Endothelial cell of umbilical vein (primary cell): ENCODE measurements around the gene TRIM59. TPM values are rescaled to one million over a fixed set of nuclear protein-coding genes. Genes with fewer than 3 reads are reported as not detected.
A peak's percentile ranks its signal among the peaks of the same experiment; 100 is the strongest.

Experiments
- BruUV-seq: library from RNA; stranded (reverse); fragments of 400-500 nt; replicated peaks from 2 replicates; lab custom pipeline; 2021; lab: Mats Ljungman, UMichigan
- CTCF ChIA-PET: fragments of 300-600, 350-600 bp; sonication (Branson Sonifier 250); formaldehyde crosslinking; loops from one replicate; lab custom pipeline; 2021; ENCODE audit warnings: antibody characterized with exemption, inconsistent platforms; lab: Charles Lee
- POLR2A ChIA-PET: fragments of 300-600, 350-600 bp; sonication (Branson Sonifier 250); formaldehyde crosslinking; loops from one replicate; lab custom pipeline; 2021; ENCODE audit warnings: antibody characterized with exemption, inconsistent platforms; lab: Charles Lee
- DNase-seq: peaks from one replicate; pipeline ENCODE4 v3.0.0-alpha.2; 2011; ENCODE audit warnings: low read depth, low spot score
- FAIRE-seq: peaks from 2 replicates; lab custom pipeline; 2011; peaks lifted over from hg19 to GRCh38; lab: Jason Lieb, UNC
- H2AFZ ChIP-seq: 2 replicates; pipeline ENCODE4 v1.6.0; 2012; ENCODE audit warnings: low read depth, low read length, control low read depth, inconsistent platforms
- H3K27ac ChIP-seq: 2 replicates; pipeline ENCODE4 v1.5.1; 2011; ENCODE audit warnings: low read depth, mild to moderate bottlenecking, control low read depth, low read length, moderate library complexity; ENCODE audit not compliant: insufficient read depth
- H3K27me3 ChIP-seq, 2 experiments: 2 replicates each; pipeline versions ENCODE4 v1.6.0 to v1.6.1; 2011; ENCODE audit warnings: low read length in 2 of 2, mixed read lengths in 1 of 2; ENCODE audit not compliant: control insufficient read depth in 2 of 2, insufficient read depth in 2 of 2
- H3K36me3 ChIP-seq, 2 experiments: 2 replicates in 1 of 2; 3 replicates in 1 of 2; pipeline ENCODE4 v1.5.1; 2011; ENCODE audit warnings: low read length in 2 of 2, mild to moderate bottlenecking in 1 of 2, moderate library complexity in 1 of 2; ENCODE audit not compliant: control insufficient read depth in 2 of 2, insufficient read depth in 2 of 2; ENCODE audit errors: extremely low read depth in 1 of 2
- H3K4me1 ChIP-seq: 3 replicates; pipeline ENCODE4 v1.5.1; 2011; ENCODE audit warnings: mild to moderate bottlenecking, low read length; ENCODE audit not compliant: control insufficient read depth, insufficient read depth; ENCODE audit errors: extremely low read depth
- H3K4me2 ChIP-seq: 2 replicates; pipeline ENCODE4 v1.6.1; 2011; ENCODE audit warnings: low read length, control low read depth, mixed read lengths; ENCODE audit not compliant: insufficient read depth
- H3K4me3 ChIP-seq, 3 experiments: fragments of 200-600 bp in 1 of 3; sonication (generic), shearing (Covaris generic) in 1 of 3; replicated peaks in 1 of 3; 2 replicates each; pipeline ENCODE4 v1.5.1; 2011 to 2016; ENCODE audit warnings: control low read depth in 3 of 3, low read length in 3 of 3, mild to moderate bottlenecking in 2 of 3, inconsistent platforms in 1 of 3, low read depth in 1 of 3, moderate library complexity in 1 of 3; ENCODE audit not compliant: insufficient read depth in 1 of 3
- H3K79me2 ChIP-seq: 2 replicates; pipeline ENCODE4 v1.6.0; 2012; ENCODE audit warnings: low read length, inconsistent platforms; ENCODE audit not compliant: control insufficient read depth, insufficient read depth
- H3K9ac ChIP-seq: replicated peaks from 2 replicates; pipeline ENCODE3; 2011; ENCODE audit warnings: low read length, control low read depth; ENCODE audit not compliant: insufficient read depth; ENCODE audit errors: extremely low read depth
- H3K9me1 ChIP-seq: replicated peaks from 3 replicates; pipeline ENCODE4 v1.6.0; 2011; ENCODE audit warnings: mild to moderate bottlenecking, low read length; ENCODE audit not compliant: control insufficient read depth, insufficient read depth; ENCODE audit errors: extremely low read depth
- H3K9me3 ChIP-seq: replicated peaks from 2 replicates; pipeline ENCODE4 v1.5.1; 2012; ENCODE audit warnings: low read length, inconsistent platforms; ENCODE audit not compliant: control insufficient read depth, insufficient read depth
- H4K20me1 ChIP-seq: replicated peaks from 2 replicates; pipeline ENCODE3; 2011; ENCODE audit warnings: mild to moderate bottlenecking, low read length; ENCODE audit not compliant: control insufficient read depth, insufficient read depth; ENCODE audit errors: extremely low read depth
- EZH2 ChIP-seq: IDR thresholded peaks from 2 replicates; pipeline ENCODE4 v1.6.1; 2012; ENCODE audit warnings: borderline replicate concordance, low read depth, mild to moderate bottlenecking, moderate library complexity, low read length, inconsistent platforms; ENCODE audit not compliant: severe bottlenecking
- FOS ChIP-seq: IDR thresholded peaks from 2 replicates; pipeline ENCODE4 v1.6.1; 2011; ENCODE audit warnings: mild to moderate bottlenecking, low read length, moderate library complexity, borderline replicate concordance; ENCODE audit not compliant: insufficient read depth
- GATA2 ChIP-seq: IDR thresholded peaks from 2 replicates; pipeline ENCODE4 v1.7.0; 2011; ENCODE audit warnings: low read depth, mild to moderate bottlenecking, moderate library complexity, mixed read lengths, low read length; ENCODE audit not compliant: insufficient read length, insufficient read depth
- JUN ChIP-seq: IDR thresholded peaks from 2 replicates; pipeline ENCODE4 v1.6.1; 2011; ENCODE audit warnings: borderline replicate concordance, low read depth; ENCODE audit not compliant: insufficient read length, insufficient read depth
- MYC ChIP-seq: IDR thresholded peaks from one replicate; pipeline ENCODE4 v1.6.1; 2011; ENCODE audit warnings: mild to moderate bottlenecking, low read depth, low read length
- POLR2A ChIP-seq: IDR thresholded peaks from 2 replicates; pipeline ENCODE4 v1.6.1; 2012; ENCODE audit warnings: low read depth, mild to moderate bottlenecking, control low read depth, low read length
- POLR2AphosphoS5 ChIP-seq: IDR thresholded peaks from 2 replicates; pipeline ENCODE4 v1.6.1; 2012; ENCODE audit warnings: low read depth, mild to moderate bottlenecking, control low read depth, low read length, moderate library complexity; ENCODE audit not compliant: insufficient read depth
- dilution Hi-C: fragments of 300-500 bp; cut with MboI; formaldehyde crosslinking; loops from one replicate; pipeline ENCODE4 v1.15.0; 2019; ENCODE audit warnings: low sequenced_read_pairs; ENCODE audit not compliant: extremely low pct_ligation_motif_present
- intact Hi-C: fragments of 100-400 bp; cut with micrococcal nuclease; formaldehyde crosslinking; loops from one replicate; pipeline ENCODE4 v1.10.0; 2022
- polyA plus RNA-seq, 4 experiments: library from polyadenylated mRNA; depleted of rRNA in 3 of 4; stranded (reverse) in 3 of 4; unstranded in 1 of 4; fragments of >200 nt; gene quantifications; 2 replicates each; pipeline versions ENCODE4 v1.2.1 to v1.2.3, GENCODE V29; 2011 to 2012; ENCODE audit warnings: missing spikeins in 1 of 4
- total RNA-seq: library from RNA; stranded (reverse); gene quantifications from 2 replicates; pipeline ENCODE4 v1.2.3, GENCODE V29; 2021
- TF ChIP-seq, protein P1 (sequence below), 2 donors: IDR thresholded peaks; 1 replicate in 1 of 2; 2 replicates in 1 of 2; pipeline ENCODE4 v1.5.1; 2011; ENCODE audit warnings: low read length in 2 of 2, mild to moderate bottlenecking in 2 of 2, moderate library complexity in 2 of 2, control low read depth in 1 of 2, inconsistent platforms in 1 of 2, low read depth in 1 of 2; ENCODE audit not compliant: insufficient read depth in 1 of 2; ENCODE audit errors: extremely low read depth in 1 of 2
- TF ChIP-seq, protein P2 (sequence below): IDR thresholded peaks from 2 replicates; pipeline ENCODE4 v1.6.1; 2011; ENCODE audit not compliant: insufficient read depth, insufficient read length

Gene TRIM59
- total and polyA plus RNA-seq, 2 donors (not counting 3 experiments of a cell fraction or from before 2014, with no cell fraction given), result 6.8 to 33.0 TPM

DNA sequence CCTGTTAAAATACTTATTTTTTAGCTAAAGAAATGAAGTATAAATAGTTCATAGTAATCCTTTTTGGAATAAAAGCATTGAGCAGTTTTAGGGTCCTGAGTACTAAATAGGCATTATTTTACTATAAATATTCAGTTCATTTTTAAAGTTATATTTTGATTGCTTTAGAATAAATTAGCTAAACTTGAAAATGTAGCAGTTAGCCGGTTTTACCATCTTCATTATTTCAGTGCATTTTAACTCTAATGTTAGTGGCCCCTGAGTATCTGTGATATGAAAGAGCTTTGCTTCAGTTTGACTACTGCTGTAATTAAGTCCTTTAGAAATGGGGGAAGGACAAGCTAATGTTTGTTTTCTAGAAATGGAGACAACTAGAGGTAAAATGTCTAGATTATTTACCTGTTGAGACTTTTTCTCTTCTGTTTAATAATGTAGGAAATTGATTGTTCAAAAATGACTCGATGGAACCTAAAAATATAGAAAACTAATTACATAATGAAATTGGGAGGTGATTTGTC is 46.5 kb downstream of the TRIM59 start:
- Histone ChIP-seq H2AFZ (no peak overlapping the region), H3K79me2 (peaks cover 93% of the 10 kb centered on the region), H3K27me3 (no peaks in the 10 kb centered on the region), H3K9ac (peak overlapping the region; percentile 84), H3K4me2 (peak overlapping the region; percentile 99), H3K27ac (peak overlapping the region; percentile 76), H3K4me3 (peak overlapping the region; percentile 77 to 79 (median 78)), H3K9me3 (no peaks in the 10 kb centered on the region), H4K20me1 (no peaks in the 10 kb centered on the region), H3K4me1 (peaks cover 27% of the 10 kb centered on the region), H3K9me1 (no peaks in the 10 kb centered on the region), H3K36me3 (peaks cover 0 to 16% of the 10 kb centered on the region in 2 experiments)
- no peak for TF ChIP-seq MYC
- no peak for TF ChIP-seq POLR2AphosphoS5
- TF ChIP-seq, protein P1, sequence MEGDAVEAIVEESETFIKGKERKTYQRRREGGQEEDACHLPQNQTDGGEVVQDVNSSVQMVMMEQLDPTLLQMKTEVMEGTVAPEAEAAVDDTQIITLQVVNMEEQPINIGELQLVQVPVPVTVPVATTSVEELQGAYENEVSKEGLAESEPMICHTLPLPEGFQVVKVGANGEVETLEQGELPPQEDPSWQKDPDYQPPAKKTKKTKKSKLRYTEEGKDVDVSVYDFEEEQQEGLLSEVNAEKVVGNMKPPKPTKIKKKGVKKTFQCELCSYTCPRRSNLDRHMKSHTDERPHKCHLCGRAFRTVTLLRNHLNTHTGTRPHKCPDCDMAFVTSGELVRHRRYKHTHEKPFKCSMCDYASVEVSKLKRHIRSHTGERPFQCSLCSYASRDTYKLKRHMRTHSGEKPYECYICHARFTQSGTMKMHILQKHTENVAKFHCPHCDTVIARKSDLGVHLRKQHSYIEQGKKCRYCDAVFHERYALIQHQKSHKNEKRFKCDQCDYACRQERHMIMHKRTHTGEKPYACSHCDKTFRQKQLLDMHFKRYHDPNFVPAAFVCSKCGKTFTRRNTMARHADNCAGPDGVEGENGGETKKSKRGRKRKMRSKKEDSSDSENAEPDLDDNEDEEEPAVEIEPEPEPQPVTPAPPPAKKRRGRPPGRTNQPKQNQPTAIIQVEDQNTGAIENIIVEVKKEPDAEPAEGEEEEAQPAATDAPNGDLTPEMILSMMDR (IDR thresholded peaks at IDR 0.05; ENCODE audit: extremely low read depth in 1 of 2, insufficient read depth in 1 of 2, low read depth in 1 of 2, low read length in 2 of 2), result no peak
- no peak for TF ChIP-seq JUN
- no peak for TF ChIP-seq FOS
- TF ChIP-seq POLR2A, result no peak
- no peak for TF ChIP-seq GATA2
- TF ChIP-seq EZH2, result no peak
- TF ChIP-seq, protein P2, sequence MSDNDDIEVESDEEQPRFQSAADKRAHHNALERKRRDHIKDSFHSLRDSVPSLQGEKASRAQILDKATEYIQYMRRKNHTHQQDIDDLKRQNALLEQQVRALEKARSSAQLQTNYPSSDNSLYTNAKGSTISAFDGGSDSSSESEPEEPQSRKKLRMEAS, result no peak
- intact Hi-C loops, result loop anchor here (5.0 to 10.0 kb wide), 3 partner anchors 354 to 626 kb away; partner anchors contain the start of gene PPM1L
- ChIA-PET POLR2A (no interaction called here), CTCF (interaction anchor here (0.8 to 2.7 kb wide), 2 partner anchors 10 to 12 kb away, joined by 3 to 19 read pairs; no protein-coding TSS in a partner anchor)
- BruUV-seq, result no TSS peak
- dilution Hi-C loops, result no loop called here
- FAIRE-seq (no peak), DNase-seq (peak; percentile 57)
